NCI-H1105 treated with DMSO at 0.1 percent for 48 hours (cell line): ENCODE data around the gene CCDC39.

Experiments
- DNase-seq: peaks from one replicate; lab custom pipeline; 2025; lab: John Stamatoyannopoulos, UW

Gene CCDC39

GRCh38 chr3:180679178-180680096 lies at the start of gene CCDC39:
TSS of gene CCDC39 (minus strand) at chr3:180679489. CDS start at chr3:180679380, 109 bp downstream.
- DNase-seq = peak; percentile 97

GRCh38 chr3:180720012-180720411 lies 40.7 kb upstream of the CCDC39 start:
- DNase-seq = no peak

- DNase-seq = no peak
Measured at GRCh38 chr3:180707896-180708295, 28.6 kb upstream of the CCDC39 start.

- DNase-seq = no peak
Measured at GRCh38 chr3:180705619-180706018, 26.3 kb upstream of the CCDC39 start.

GRCh38 chr3:180704532-180704931 lies 25.2 kb upstream of the CCDC39 start:
- DNase-seq = no peak

GRCh38 chr3:180700941-180701340 lies 21.7 kb upstream of the CCDC39 start:
- no peak for DNase-seq

GRCh38 chr3:180698760-180699270 lies 19.5 kb upstream of the CCDC39 start:
- no peak for DNase-seq

GRCh38 chr3:180694321-180694720 lies 15.0 kb upstream of the CCDC39 start:
- DNase-seq = no peak

- peak; percentile 57 for DNase-seq
Measured at GRCh38 chr3:180693656-180694055, 14.4 kb upstream of the CCDC39 start.

- DNase-seq = peak; percentile 67
Measured at GRCh38 chr3:180690061-180690460, 10.8 kb upstream of the CCDC39 start.

- DNase-seq = no peak
Measured at GRCh38 chr3:180684807-180685206, 5.5 kb upstream of the CCDC39 start.

- DNase-seq = no peak
Measured at GRCh38 chr3:180683816-180684215, 4.5 kb upstream of the CCDC39 start.

GRCh38 chr3:180680097-180680430 lies 775 bp upstream of the CCDC39 start:
- peak; percentile 91 for DNase-seq

- no peak for DNase-seq
Measured at GRCh38 chr3:180678231-180678630, 1.1 kb downstream of the CCDC39 start.

GRCh38 chr3:180661444-180661843 lies 17.8 kb downstream of the CCDC39 start:
- DNase-seq = no peak

- DNase-seq = no peak
Measured at GRCh38 chr3:180657094-180657493, 22.2 kb downstream of the CCDC39 start.

- no peak for DNase-seq
Measured at GRCh38 chr3:180656406-180656805, 22.9 kb downstream of the CCDC39 start.

- DNase-seq = peak; percentile 34
Measured at GRCh38 chr3:180646187-180646790, 33.0 kb downstream of the CCDC39 start.

- DNase-seq = no peak
Measured at GRCh38 chr3:180640987-180641386, 38.3 kb downstream of the CCDC39 start.

- no peak for DNase-seq
Measured at GRCh38 chr3:180633722-180634121, 45.6 kb downstream of the CCDC39 start.

- DNase-seq = no peak
Measured at GRCh38 chr3:180631317-180631716, 48.0 kb downstream of the CCDC39 start.

GRCh38 chr3:180630371-180630770 lies 48.9 kb downstream of the CCDC39 start:
- DNase-seq = no peak

- DNase-seq = no peak
Measured at GRCh38 chr3:180626844-180627243, 52.4 kb downstream of the CCDC39 start.
